HepG2 (cell line): ENCODE data around the gene VARS1. TPM values are rescaled to one million over a fixed set of nuclear protein-coding genes. Genes with fewer than 3 reads are reported as not detected.
A peak's percentile ranks its signal among the peaks of the same experiment; 100 is the strongest.

ENCODE experiments used
- HBP1 ChIP-seq: IDR thresholded peaks from 2 replicates; pipeline ENCODE4 v1.6.1; 2016; ENCODE audit warnings: low read depth, control low read depth
- MYPOP ChIP-seq: sonication (generic); formaldehyde crosslinking; IDR thresholded peaks from 2 replicates; pipeline ENCODE4 v1.8.1; 2023; ENCODE audit warnings: mild to moderate bottlenecking, moderate library complexity, missing genetic modification reagents
- ZBTB20 ChIP-seq: sonication (generic); formaldehyde crosslinking; IDR thresholded peaks from 2 replicates; pipeline ENCODE4 v1.8.1; 2023; ENCODE audit warnings: missing genetic modification reagents, low read depth, mild to moderate bottlenecking, borderline replicate concordance
- ZNF253 ChIP-seq: sonication (generic); formaldehyde crosslinking; IDR thresholded peaks from 2 replicates; pipeline ENCODE4 v1.8.0; 2022; ENCODE audit warnings: mild to moderate bottlenecking, missing genetic modification reagents, borderline replicate concordance
- ZNF292 ChIP-seq: sonication (generic); formaldehyde crosslinking; IDR thresholded peaks from 2 replicates; pipeline ENCODE4 v1.8.1; 2022; ENCODE audit warnings: mild to moderate bottlenecking, low read depth, missing genetic modification reagents, borderline replicate concordance
- ZNF318 ChIP-seq: sonication (generic); formaldehyde crosslinking; IDR thresholded peaks from 2 replicates; pipeline ENCODE4 v1.4.0; 2020; ENCODE audit warnings: mild to moderate bottlenecking, missing genetic modification reagents
- ZNF33B ChIP-seq: sonication (generic); formaldehyde crosslinking; IDR thresholded peaks from 2 replicates; pipeline ENCODE4 v1.5.1; 2020; ENCODE audit warnings: mild to moderate bottlenecking, missing genetic modification reagents
- ZNF609 ChIP-seq: sonication (generic); formaldehyde crosslinking; IDR thresholded peaks from 2 replicates; pipeline ENCODE4 v1.4.0; 2020; ENCODE audit warnings: mild to moderate bottlenecking, missing genetic modification reagents, borderline replicate concordance
- ZSCAN25 ChIP-seq: sonication (generic); formaldehyde crosslinking; IDR thresholded peaks from 2 replicates; pipeline ENCODE4 v1.8.0; 2022; ENCODE audit warnings: mild to moderate bottlenecking, missing genetic modification reagents
- polyA plus RNA-seq, 8 experiments: library from polyadenylated mRNA; depleted of rRNA in 3 of 8; stranded (reverse) in 7 of 8; unstranded in 1 of 8; fragments of >200 nt; fragmentation: Illumina TruSeq in 4 of 8; extraction: Trizol in 4 of 8; gene quantifications; 2 replicates each; pipeline versions ENCODE4 v1.2.1 to v1.2.3, GENCODE V29; 2011 to 2016; ENCODE audit warnings: low read depth in 4 of 8, missing spikeins in 1 of 8, mixed read lengths in 1 of 8; ENCODE audit not compliant: insufficient read depth in 1 of 8
- total RNA-seq, 5 experiments: library from RNA; depleted of rRNA; stranded (reverse); fragments of >200 nt; fragmentation: Illumina TruSeq; extraction: Trizol; gene quantifications; 2 replicates each; pipeline ENCODE4 v1.2.3, GENCODE V29; 2016; ENCODE audit warnings: low read depth in 1 of 5

Gene VARS1
- total and polyA plus RNA-seq, 2 of the 13 experiments (the other 11 are each of a cell fraction or from before 2014, with no cell fraction given): 14.7 to 56.1 TPM

- TF ChIP-seq ZNF318: no peak
- peak; percentile 95 for TF ChIP-seq MYPOP (CRISPR knock-in tag)
- TF ChIP-seq ZNF609 (CRISPR knock-in tag): peak; percentile 56; the same call in 1 of the 2 replicates
- no peak; the same call in 1 of the 2 replicates for TF ChIP-seq ZNF33B (CRISPR knock-in tag)
- no peak for TF ChIP-seq ZNF253
- no peak for TF ChIP-seq ZBTB20 (CRISPR knock-in tag)
- 0 out of 2 replicates have a peak, but pooled peaks have one; percentile 40 for TF ChIP-seq HBP1 (CRISPR knock-in tag)
- TF ChIP-seq ZNF292: no peak
- TF ChIP-seq ZSCAN25 (CRISPR knock-in tag): peak; percentile 78
Observed at GRCh38 chr6:31795616-31796298, at the start of gene VARS1 (continued).
